Esophagus muscularis mucosa (tissue), 4 donors: ENCODE data around the gene RBM20. TPM values are rescaled to one million over a fixed set of nuclear protein-coding genes. Genes with fewer than 3 reads are reported as not detected.

ENCODE experiments used
- DNase-seq: peaks from one replicate; pipeline ENCODE4 v3.0.0-alpha.2; 2017; ENCODE audit errors: extremely low spot score
- H3K27ac ChIP-seq, 4 donors: fragments of 200-600 bp; sonication (generic); replicated peaks in 1 of 4; 1 replicate in 3 of 4; 2 replicates in 1 of 4; pipeline ENCODE4 v1.5.1; 2016 to 2019; ENCODE audit warnings: mild to moderate bottlenecking in 1 of 4
- H3K27me3 ChIP-seq, 4 donors: fragments of 200-600 bp; sonication (generic); one replicate each; pipeline versions ENCODE4 v1.5.1 to v1.6.0; 2016 to 2019
- H3K36me3 ChIP-seq, 4 donors: fragments of 200-600 bp; sonication (generic); one replicate each; pipeline ENCODE4 v1.5.1; 2016 to 2019
- H3K4me1 ChIP-seq, 4 donors: fragments of 200-600 bp; sonication (generic); one replicate each; pipeline ENCODE4 v1.5.1; 2016 to 2019
- H3K4me3 ChIP-seq, 4 donors: fragments of 200-600 bp; sonication (generic); 1 replicate in 2 of 4; 2 replicates in 2 of 4; pipeline ENCODE4 v1.5.1; 2016 to 2019; ENCODE audit warnings: mild to moderate bottlenecking in 4 of 4, moderate library complexity in 1 of 4
- H3K9me3 ChIP-seq, 4 donors: fragments of 200-600 bp; sonication (generic); 1 replicate in 3 of 4; 2 replicates in 1 of 4; pipeline ENCODE4 v1.5.1; 2016 to 2019
- CTCF ChIP-seq, 3 experiments: fragments of 200-600 bp in 2 of 3; fragments of 450-650 bp in 1 of 3; sonication (generic) in 2 of 3; IDR thresholded peaks; one replicate each; pipeline ENCODE4 v1.5.1; 2017 to 2019; ENCODE audit warnings: antibody characterized with exemption in 3 of 3, mild to moderate bottlenecking in 2 of 3, moderate library complexity in 1 of 3
- EP300 ChIP-seq: sonication (generic); formaldehyde crosslinking; IDR thresholded peaks from one replicate; pipeline ENCODE4 v1.6.1; 2017; ENCODE audit warnings: antibody characterized with exemption
- POLR2A ChIP-seq: fragments of 450-650 bp; IDR thresholded peaks from one replicate; pipeline ENCODE4 v1.6.1; 2017; ENCODE audit warnings: antibody characterized with exemption, moderate library complexity, mild to moderate bottlenecking, low read depth
- POLR2AphosphoS5 ChIP-seq, 2 donors: sonication (generic); formaldehyde crosslinking; IDR thresholded peaks; one replicate each; pipeline ENCODE4 v1.6.1; 2017; ENCODE audit warnings: antibody characterized with exemption in 2 of 2
- whole genome bisulfite sequencing: methylation state at CpG from one replicate; pipeline ENCODE4 v1.1.5; 2018; 5-methylcytosine and 5-hydroxymethylcytosine counted together
- intact Hi-C: fragments of 100-400 bp; cut with DNase I; formaldehyde crosslinking; loops from one replicate; pipeline ENCODE4 v1.15.1; 2023
- total RNA-seq, 4 donors: library from RNA; depleted of rRNA; stranded (reverse); fragments of >200 nt; gene quantifications; one replicate each; pipeline versions ENCODE4 v1.1.0 to v1.2.1, GENCODE V29; 2016

RBM20 gene
- total RNA-seq, 4 donors from 2014 or later, result 5.3 to 7.7 (median 5.8) TPM

- Histone ChIP-seq H3K36me3 (peaks cover 0 to 38% (median 3%) of the 10 kb centered on the region in 4 donors), H3K27me3 (no peaks in the 10 kb centered on the region), H3K27ac (peak overlapping the region; percentile 65 to 73 (median 68)), H3K4me3 (no peak overlapping the region), H3K9me3 (no peaks in the 10 kb centered on the region), H3K4me1 (peaks cover 25 to 30% (median 26%) of the 10 kb centered on the region in 4 donors)
- TF ChIP-seq EP300 (no peak), POLR2A (no peak), CTCF (IDR thresholded peaks at IDR 0.05) (no peak), POLR2AphosphoS5 (IDR thresholded peaks at IDR 0.05) (no peak)
- intact Hi-C loops, result loop anchor here (5.0 to 10.0 kb wide), 3 partner anchors 57 to 90 kb away; partner anchors contain the start of gene PDCD4
- no peak for DNase-seq
- WGBS, result 86% methylated on average over 1 of the region's 1 CpG
Measured at GRCh38 chr10:110802090-110802489, 158.0 kb downstream of the RBM20 start.

GRCh38 chr10:110802551-110803238 is 158.6 kb downstream of the RBM20 start:
- Histone ChIP-seq H3K27me3 (no peaks in the 10 kb centered on the region), H3K9me3 (no peaks in the 10 kb centered on the region), H3K4me1 (peaks cover 25 to 30% (median 26%) of the 10 kb centered on the region in 4 donors), H3K36me3 (peaks cover 0 to 33% (median 3%) of the 10 kb centered on the region in 4 donors), H3K27ac (peak overlapping the region; percentile 65 to 73 (median 68)), H3K4me3 (no peak overlapping the region)
- intact Hi-C loops, result loop anchor here (5.0 to 10.0 kb wide), 3 partner anchors 58 to 90 kb away; partner anchors contain the start of gene PDCD4
- TF ChIP-seq POLR2AphosphoS5 (IDR thresholded peaks at IDR 0.05) (peak; percentile 18 to 75), CTCF (IDR thresholded peaks at IDR 0.05) (peak in 1 of 3 experiments; percentile 3), POLR2A (no peak), EP300 (no peak)
- DNase-seq, result no peak
- WGBS, result 24% methylated on average over 7 of the region's 7 CpGs

GRCh38 chr10:110803239-110803749 is 159.2 kb downstream of the RBM20 start:
- peak overlapping the region; percentile 65 to 73 (median 68) for H3K27ac ChIP-seq
- no peaks in the 10 kb centered on the region for H3K27me3 ChIP-seq
- intact Hi-C loops, result loop anchor here (5.0 to 10.0 kb wide), 3 partner anchors 58 to 89 kb away; partner anchors contain the start of gene PDCD4

GRCh38 chr10:110803830-110804338 is 159.7 kb downstream of the RBM20 start:
- Histone ChIP-seq H3K27ac (peak overlapping the region in 2 of 4 donors; percentile 69 to 73), H3K27me3 (no peaks in the 10 kb centered on the region), H3K9me3 (no peaks in the 10 kb centered on the region), H3K4me3 (no peak overlapping the region), H3K36me3 (peaks cover 0 to 21% (median 3%) of the 10 kb centered on the region in 4 donors), H3K4me1 (peaks cover 25 to 30% (median 26%) of the 10 kb centered on the region in 4 donors)
- peak; percentile 64 to 70 (median 69) for TF ChIP-seq CTCF (IDR thresholded peaks at IDR 0.05)
- TF ChIP-seq EP300, result no peak
- no peak for TF ChIP-seq POLR2AphosphoS5 (IDR thresholded peaks at IDR 0.05)
- 35% methylated on average over 6 of the region's 6 CpGs for WGBS
- intact Hi-C loops, result loop anchor here (5.0 to 10.0 kb wide), 3 partner anchors 59 to 88 kb away; partner anchors contain the start of gene PDCD4
- no peak for DNase-seq

More at GRCh38 chr10:110803239-110803749, 159.2 kb downstream of the RBM20 start:
- 64% methylated on average over 6 of the region's 6 CpGs for WGBS
- TF ChIP-seq EP300 (no peak), CTCF (IDR thresholded peaks at IDR 0.05) (no peak), POLR2A (no peak), POLR2AphosphoS5 (IDR thresholded peaks at IDR 0.05) (no peak)
- peaks cover 0 to 27% (median 3%) of the 10 kb centered on the region in 4 donors for H3K36me3 ChIP-seq
- no peak for DNase-seq
- no peak overlapping the region for H3K4me3 ChIP-seq
- no peaks in the 10 kb centered on the region for H3K9me3 ChIP-seq
- H3K4me1 ChIP-seq, result peaks cover 25 to 30% (median 26%) of the 10 kb centered on the region in 4 donors
